Keratinocyte (primary cell): ENCODE data around the gene HOXA1. TPM values are rescaled to one million over a fixed set of nuclear protein-coding genes. Genes with fewer than 3 reads are reported as not detected.

Source experiments
- DNase-seq: peaks from one replicate; pipeline ENCODE4 v3.0.0-alpha.2; 2011; ENCODE audit warnings: low read depth, missing footprints, low spot score
- FAIRE-seq: peaks from 2 replicates; lab custom pipeline; 2011; peaks lifted over from hg19 to GRCh38; lab: Jason Lieb, UNC
- H2AFZ ChIP-seq: 2 replicates; pipeline ENCODE4 v1.6.0; 2012; ENCODE audit warnings: low read length, control low read depth, inconsistent platforms; ENCODE audit not compliant: control insufficient read depth
- H3K27ac ChIP-seq: 2 replicates; pipeline ENCODE4 v1.5.1; 2011; ENCODE audit warnings: low read length; ENCODE audit not compliant: control insufficient read depth, insufficient read depth
- H3K27me3 ChIP-seq: 3 replicates; pipeline ENCODE4 v1.6.0; 2011; ENCODE audit warnings: low read length; ENCODE audit not compliant: control insufficient read depth, insufficient read depth; ENCODE audit errors: extremely low read depth
- H3K36me3 ChIP-seq, 2 experiments: 2 replicates in 1 of 2; 3 replicates in 1 of 2; pipeline ENCODE4 v1.5.1; 2011; ENCODE audit warnings: low read length in 2 of 2, mild to moderate bottlenecking in 1 of 2; ENCODE audit not compliant: control insufficient read depth in 2 of 2, insufficient read depth in 2 of 2; ENCODE audit errors: extremely low read depth in 1 of 2
- H3K4me1 ChIP-seq: 3 replicates; pipeline ENCODE4 v1.5.1; 2011; ENCODE audit warnings: low read length; ENCODE audit not compliant: control insufficient read depth, insufficient read depth; ENCODE audit errors: extremely low read depth
- H3K4me2 ChIP-seq: 3 replicates; pipeline ENCODE4 v1.6.0; 2011; ENCODE audit warnings: low read depth, low read length; ENCODE audit not compliant: control insufficient read depth, insufficient read depth; ENCODE audit errors: extremely low read depth
- H3K4me3 ChIP-seq, 3 experiments: fragments of 200-600 bp in 1 of 3; sonication (generic) in 1 of 3; 2 replicates in 2 of 3; 3 replicates in 1 of 3; pipeline ENCODE4 v1.5.1; 2011 to 2016; ENCODE audit warnings: low read length in 3 of 3, mild to moderate bottlenecking in 3 of 3, control low read depth in 2 of 3, inconsistent platforms in 1 of 3, low read depth in 1 of 3, mixed read lengths in 1 of 3, mixed run types in 1 of 3, moderate library complexity in 1 of 3; ENCODE audit not compliant: control insufficient read depth in 2 of 3, insufficient read depth in 2 of 3; ENCODE audit errors: extremely low read depth in 1 of 3
- H3K79me2 ChIP-seq: 2 replicates; pipeline ENCODE4 v1.6.0; 2012; ENCODE audit warnings: low read length; ENCODE audit not compliant: control insufficient read depth, insufficient read depth
- H3K9ac ChIP-seq: 3 replicates; pipeline ENCODE4 v1.6.0; 2011; ENCODE audit warnings: low read length; ENCODE audit not compliant: control insufficient read depth, insufficient read depth; ENCODE audit errors: extremely low read depth
- H3K9me1 ChIP-seq: 3 replicates; pipeline ENCODE4 v1.6.0; 2011; ENCODE audit warnings: low read length; ENCODE audit not compliant: control insufficient read depth, insufficient read depth; ENCODE audit errors: extremely low read depth
- H3K9me3 ChIP-seq: 2 replicates; pipeline ENCODE4 v1.5.1; 2012; ENCODE audit warnings: low read depth, low read length; ENCODE audit not compliant: control insufficient read depth
- H4K20me1 ChIP-seq: 3 replicates; pipeline ENCODE4 v1.6.0; 2011; ENCODE audit warnings: low read length; ENCODE audit not compliant: control insufficient read depth, insufficient read depth; ENCODE audit errors: extremely low read depth
- CTCF ChIP-seq, 3 experiments: IDR thresholded peaks in 1 of 3; conservative IDR thresholded peaks in 1 of 3; optimal IDR thresholded peaks in 1 of 3; 2 replicates in 2 of 3; 3 replicates in 1 of 3; pipeline versions ENCODE3 to v1.5.1; 2011; ENCODE audit warnings: low read length in 3 of 3, mild to moderate bottlenecking in 3 of 3, moderate library complexity in 2 of 3, control low read depth in 1 of 3, inconsistent platforms in 1 of 3; ENCODE audit not compliant: insufficient read depth in 2 of 3; ENCODE audit errors: extremely low read depth in 1 of 3
- EZH2 ChIP-seq: IDR thresholded peaks from one replicate; pipeline ENCODE4 v1.6.1; 2012; ENCODE audit warnings: inconsistent platforms, mild to moderate bottlenecking, low read length, moderate library complexity
- dilution Hi-C: fragments of 300-500 bp; cut with MboI; formaldehyde crosslinking; loops from one replicate; pipeline ENCODE4 v1.7.0; 2020; ENCODE audit warnings: low sequenced_read_pairs; ENCODE audit not compliant: extremely low pct_ligation_motif_present
- polyA plus RNA-seq, 5 experiments: library from polyadenylated mRNA; depleted of rRNA in 3 of 5; stranded (reverse) in 3 of 5; stranded (forward) in 1 of 5; unstranded in 1 of 5; fragments of >200 nt; gene quantifications; 1 replicate in 1 of 5; 2 replicates in 3 of 5; 3 replicates in 1 of 5; pipeline versions ENCODE4 v1.2.1 to v1.2.3, GENCODE V29; 2011 to 2012; ENCODE audit warnings: missing spikeins in 2 of 5, low read depth in 1 of 5, low replicate concordance in 1 of 5

Gene HOXA1
- polyA plus RNA-seq, 1 donor (not counting 4 experiments of a cell fraction or from before 2014, with no cell fraction given): 11.9 TPM

GRCh38 chr7:27088002-27088922, 7.5 kb downstream of the HOXA1 start:
- no peak overlapping the region for H3K9ac ChIP-seq
- no peak overlapping the region for H3K27ac ChIP-seq
- H4K20me1 ChIP-seq: no peaks in the 10 kb centered on the region
- no peaks in the 10 kb centered on the region for H3K79me2 ChIP-seq
- peak overlapping the region; percentile 67 for H2AFZ ChIP-seq
- no peaks in the 10 kb centered on the region for H3K9me3 ChIP-seq
- H3K36me3 ChIP-seq: peaks cover 0 to 1% of the 10 kb centered on the region in 2 experiments
- dilution Hi-C loops: loop anchor here (25.0 kb wide), 1 partner anchor 226 kb away; the partner anchor contains the start of gene SKAP2
- H3K4me1 ChIP-seq: peaks cover under 1% of the 10 kb centered on the region
- peak overlapping the region; percentile 35 for H3K4me2 ChIP-seq
- H3K4me3 ChIP-seq: no peak overlapping the region
- FAIRE-seq (no peak), DNase-seq (no peak)
- H3K9me1 ChIP-seq: no peaks in the 10 kb centered on the region
- no peak for TF ChIP-seq CTCF (optimal IDR thresholded peaks at IDR 0.05 in 1 of 3, IDR thresholded peaks at IDR 0.05 in 1 of 3, conservative IDR thresholded peaks at IDR 0.05 in 1 of 3; ENCODE audit: extremely low read depth in 1 of 3, insufficient read depth in 2 of 3, low read length in 3 of 3)
- H3K27me3 ChIP-seq: no peaks in the 10 kb centered on the region

- no peak overlapping the region for H3K9ac ChIP-seq
- no peaks in the 10 kb centered on the region for H3K9me1 ChIP-seq
- H3K4me3 ChIP-seq: no peak overlapping the region
- H3K9me3 ChIP-seq: no peaks in the 10 kb centered on the region
- no peak for FAIRE-seq
- peaks cover 39% of the 10 kb centered on the region for H3K4me1 ChIP-seq
- no peak overlapping the region for H3K27ac ChIP-seq
- H2AFZ ChIP-seq: no peak overlapping the region
- no peak for DNase-seq
- TF ChIP-seq EZH2 (no peak), CTCF (optimal IDR thresholded peaks at IDR 0.05 in 1 of 3, IDR thresholded peaks at IDR 0.05 in 1 of 3, conservative IDR thresholded peaks at IDR 0.05 in 1 of 3; ENCODE audit: extremely low read depth in 1 of 3, insufficient read depth in 2 of 3, low read length in 3 of 3) (no peak)
- no peaks in the 10 kb centered on the region for H3K36me3 ChIP-seq
- dilution Hi-C loops: loop anchor here (25.0 kb wide), 1 partner anchor 221 kb away; the partner anchor contains the start of gene SKAP2
- no peak overlapping the region for H3K4me2 ChIP-seq
- H3K79me2 ChIP-seq: no peaks in the 10 kb centered on the region
- no peaks in the 10 kb centered on the region for H3K27me3 ChIP-seq
- no peaks in the 10 kb centered on the region for H4K20me1 ChIP-seq
These were observed 12.2 kb downstream of the HOXA1 start for GRCh38 chr7:27083646-27084045.
